ENCODE results near the gene EVI5L. TPM values are rescaled to one million over a fixed set of nuclear protein-coding genes. Genes with fewer than 3 reads are reported as not detected.

EVI5L gene
- polyA plus RNA-seq, 3 donors, result 0.76 to 5.7 (median 1.3) TPM

- Histone ChIP-seq H3K4me1 (ENCODE audit: control insufficient read depth in 1 of 2, insufficient read depth in 2 of 2, low read length in 2 of 2) (peaks cover 27 to 38% of the 10 kb centered on the region in 2 donors), H3K9me3 (replicated peaks in 1 of 2; ENCODE audit: control insufficient read depth in 1 of 2, insufficient read depth in 1 of 2, low read length in 2 of 2) (peaks cover 3 to 14% of the 10 kb centered on the region in 2 donors), H2AFZ (ENCODE audit: insufficient read depth, low read depth, low read length, poor library complexity, severe bottlenecking) (no peak within 1 kb of the TSS), H3K9ac (ENCODE audit: insufficient read depth, low read length, poor library complexity, severe bottlenecking) (no peak within 1 kb of the TSS), H3K36me3 (replicated peaks in 1 of 2; ENCODE audit: control insufficient read depth in 1 of 2, insufficient read depth in 2 of 2, low read length in 2 of 2) (no peaks in the 10 kb centered on the region), H3K4me3 (replicated peaks in 1 of 3; ENCODE audit: low read depth in 2 of 3, low read length in 3 of 3) (no peak within 1 kb of the TSS), H3K4me2 (replicated peaks; ENCODE audit: extremely low read depth, low read length, poor library complexity, severe bottlenecking) (no peak within 1 kb of the TSS), H4K20me1 (ENCODE audit: insufficient read depth, low read length) (no peaks in the 10 kb centered on the region), H3K27ac (ENCODE audit: low read depth in 1 of 2, low read length in 2 of 2) (no peak within 1 kb of the TSS), H3K27me3 (ENCODE audit: control insufficient read depth in 2 of 2, insufficient read depth in 2 of 2, low read length in 2 of 2) (peaks cover 23 to 43% of the 10 kb centered on the region in 2 donors), H3K79me2 (ENCODE audit: insufficient read depth, low read length) (no peaks in the 10 kb centered on the region)
- no peak for TF ChIP-seq CTCF (IDR thresholded peaks at IDR 0.05)
- peaks cover 0 to 4% of the 10 kb centered on the region in 2 donors for H3K36me3 Mint-ChIP-seq
- peaks cover 19% of the 10 kb centered on the region for H3K4me1 Mint-ChIP-seq
- under 1% methylated on average over 78 of the region's 88 CpGs for WGBS (ENCODE audit: insufficient coverage)
- peak within 1 kb of the TSS in 1 of 2 donors; percentile 81 for H3K4me3 Mint-ChIP-seq
- H3K9me3 Mint-ChIP-seq, result peaks cover 3 to 37% (median 8%) of the 10 kb centered on the region in 7 donors
- H3K27ac Mint-ChIP-seq, result peak within 1 kb of the TSS in 1 of 7 donors; percentile 69
- H3K27me3 Mint-ChIP-seq (ENCODE audit: low read depth in 3 of 3), result peaks cover 46 to 65% (median 61%) of the 10 kb centered on the region in 3 donors
- no peak for DNase-seq
- intact Hi-C loops (cut with micrococcal nuclease), result loop anchor here in 1 of 2 donors (5.0 kb wide), 1 partner anchor 48 kb away; the partner anchor contains the start of gene SNAPC2
Observed at GRCh38 chr19:7874076-7874896, 44.3 kb downstream of the EVI5L start, which contains the start of gene PRR36. Gene PRR36 (minus strand): TSS chr19:7874390. CDS start chr19:7873689, 701 bp downstream.

- no peaks in the 10 kb centered on the region for H3K79me2 ChIP-seq (ENCODE audit: insufficient read depth, low read length)
- H3K36me3 ChIP-seq (replicated peaks in 1 of 2; ENCODE audit: control insufficient read depth in 1 of 2, insufficient read depth in 2 of 2, low read length in 2 of 2), result no peaks in the 10 kb centered on the region
- Mint-ChIP-seq H3K4me1 (peaks cover 18% of the 10 kb centered on the region), H3K36me3 (peaks cover 0 to 4% of the 10 kb centered on the region in 2 donors), H3K27me3 (ENCODE audit: low read depth in 3 of 3) (peaks cover 46 to 64% (median 61%) of the 10 kb centered on the region in 3 donors), H3K27ac (no peak overlapping the region), H3K4me3 (peak overlapping the region in 1 of 2 donors; percentile 72), H3K9me3 (peaks cover 3 to 37% (median 12%) of the 10 kb centered on the region in 7 donors)
- no peak for TF ChIP-seq CTCF (IDR thresholded peaks at IDR 0.05)
- no peak overlapping the region for H3K9ac ChIP-seq (ENCODE audit: insufficient read depth, low read length, poor library complexity, severe bottlenecking)
- no peak for DNase-seq
- H4K20me1 ChIP-seq (ENCODE audit: insufficient read depth, low read length), result no peaks in the 10 kb centered on the region
- H3K4me3 ChIP-seq (replicated peaks in 1 of 3; ENCODE audit: low read depth in 2 of 3, low read length in 3 of 3), result no peak overlapping the region
- no peak overlapping the region for H2AFZ ChIP-seq (ENCODE audit: insufficient read depth, low read depth, low read length, poor library complexity, severe bottlenecking)
- intact Hi-C loops (cut with micrococcal nuclease), result loop anchor here in 1 of 2 donors (5.0 kb wide), 1 partner anchor 47 kb away; the partner anchor contains the start of gene SNAPC2
- WGBS (ENCODE audit: insufficient coverage), result 19% methylated on average over 8 of the region's 12 CpGs
- H3K27me3 ChIP-seq (ENCODE audit: control insufficient read depth in 2 of 2, insufficient read depth in 2 of 2, low read length in 2 of 2), result peaks cover 23 to 43% of the 10 kb centered on the region in 2 donors
- H3K4me2 ChIP-seq (replicated peaks; ENCODE audit: extremely low read depth, low read length, poor library complexity, severe bottlenecking), result no peak overlapping the region
- peaks cover 23 to 32% of the 10 kb centered on the region in 2 donors for H3K4me1 ChIP-seq (ENCODE audit: control insufficient read depth in 1 of 2, insufficient read depth in 2 of 2, low read length in 2 of 2)
- H3K9me3 ChIP-seq (replicated peaks in 1 of 2; ENCODE audit: control insufficient read depth in 1 of 2, insufficient read depth in 1 of 2, low read length in 2 of 2), result peaks cover 3 to 14% of the 10 kb centered on the region in 2 donors
- no peak overlapping the region for H3K27ac ChIP-seq (ENCODE audit: low read depth in 1 of 2, low read length in 2 of 2)
Observed at GRCh38 chr19:7874897-7875273, 44.9 kb downstream of the EVI5L start.
